RWPE2 (cell line): ENCODE results near the gene KCNJ11.

ENCODE experiments used
- ATAC-seq: fragments of 200-7000 bp; cut with Tn5 transposase; 3 replicates; pipeline ENCODE4 v1.9.1; 2021; ENCODE audit warnings: low read depth
- DNase-seq: peaks from one replicate; pipeline ENCODE4 v3.0.0-alpha.2; 2020; ENCODE audit warnings: low spot score
- H3K27ac ChIP-seq: fragments of 450-650 bp; 2 replicates; pipeline ENCODE4 v1.5.1; 2017; ENCODE audit warnings: mild to moderate bottlenecking; ENCODE audit not compliant: poor library complexity, severe bottlenecking
- H3K27me3 ChIP-seq: fragments of 250-450 bp; sonication (Bioruptor Pico); 2 replicates; pipeline ENCODE4 v1.5.1; 2021; ENCODE audit warnings: mild to moderate bottlenecking, moderate library complexity; ENCODE audit not compliant: insufficient read depth, poor library complexity, severe bottlenecking
- H3K36me3 ChIP-seq: fragments of 250-450 bp; sonication (Bioruptor Pico); 2 replicates; pipeline ENCODE4 v1.5.1; 2020; ENCODE audit warnings: low read depth, mild to moderate bottlenecking, moderate library complexity
- H3K4me1 ChIP-seq: fragments of 250-450 bp; sonication (Bioruptor Pico); 2 replicates; pipeline ENCODE4 v1.5.1; 2021; ENCODE audit warnings: mild to moderate bottlenecking, moderate library complexity; ENCODE audit not compliant: insufficient read depth, poor library complexity, severe bottlenecking
- H3K4me3 ChIP-seq: fragments of 250-450 bp; sonication (Bioruptor Pico); 2 replicates; pipeline ENCODE4 v1.5.1; 2021; ENCODE audit warnings: mild to moderate bottlenecking, moderate library complexity; ENCODE audit not compliant: severe bottlenecking
- H3K9me3 ChIP-seq: fragments of 250-450 bp; sonication (Bioruptor Pico); 2 replicates; pipeline ENCODE4 v1.5.1; 2021; ENCODE audit warnings: mild to moderate bottlenecking, moderate library complexity; ENCODE audit not compliant: severe bottlenecking
- CTCF ChIP-seq: fragments of 450-650 bp; IDR thresholded peaks from one replicate; pipeline ENCODE4 v1.5.1; 2017; ENCODE audit warnings: mild to moderate bottlenecking, moderate library complexity; ENCODE audit not compliant: poor library complexity, severe bottlenecking

The KCNJ11 gene

DNA sequence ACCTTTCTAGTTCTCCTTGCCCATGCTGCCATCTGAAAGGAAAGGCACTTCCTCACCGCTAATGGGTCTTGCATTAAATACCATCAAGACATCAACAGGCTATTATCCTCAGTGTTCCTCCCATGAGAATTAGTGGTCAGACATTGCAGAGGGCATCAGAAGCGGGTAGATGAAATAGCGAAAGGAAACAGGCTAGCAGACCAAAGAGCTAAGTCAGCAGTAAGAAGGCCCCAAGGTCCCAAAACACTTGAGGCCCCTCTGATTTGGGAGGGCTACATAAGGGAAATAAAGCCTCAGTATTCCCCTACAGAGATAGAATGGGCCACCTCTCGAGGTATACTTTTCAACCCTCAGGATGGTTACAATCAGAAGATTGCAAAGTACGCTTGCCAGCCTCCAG is 12.9 kb downstream of the KCNJ11 start:
- Histone ChIP-seq H3K4me3 (no peak overlapping the region), H3K27ac (no peak overlapping the region), H3K4me1 (no peaks in the 10 kb centered on the region), H3K36me3 (peaks cover 21% of the 10 kb centered on the region), H3K27me3 (no peaks in the 10 kb centered on the region), H3K9me3 (peaks cover 18% of the 10 kb centered on the region)
- DNase-seq (no peak), ATAC-seq (no peak)
- TF ChIP-seq CTCF: no peak

DNA sequence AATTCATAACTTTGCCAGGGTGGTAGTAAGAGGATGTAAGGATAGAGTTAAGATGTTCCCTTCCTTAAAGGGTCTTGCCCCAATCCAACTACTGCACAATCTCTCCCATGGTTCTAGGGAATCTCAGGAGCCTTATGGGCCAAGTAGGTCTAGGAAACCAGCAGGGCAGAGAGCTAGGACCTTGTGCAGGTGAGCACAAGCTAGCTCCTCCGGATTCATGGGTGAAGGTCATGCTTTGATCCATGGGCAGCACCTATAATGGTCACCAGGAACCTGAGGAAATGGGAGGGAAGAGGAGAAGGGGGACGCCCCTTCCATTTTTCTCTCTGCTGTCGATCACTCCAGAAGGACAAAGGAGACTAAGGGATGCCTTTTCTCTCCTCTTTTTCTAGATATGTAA is 16.8 kb downstream of the KCNJ11 start:
- DNase-seq (no peak), ATAC-seq (no peak)
- no peak for TF ChIP-seq CTCF
- no peak overlapping the region for H3K27ac ChIP-seq
- no peaks in the 10 kb centered on the region for H3K4me1 ChIP-seq
- H3K27me3 ChIP-seq: no peaks in the 10 kb centered on the region
- no peak overlapping the region for H3K4me3 ChIP-seq
- H3K36me3 ChIP-seq: peaks cover 43% of the 10 kb centered on the region
- H3K9me3 ChIP-seq: peaks cover 20% of the 10 kb centered on the region

DNA sequence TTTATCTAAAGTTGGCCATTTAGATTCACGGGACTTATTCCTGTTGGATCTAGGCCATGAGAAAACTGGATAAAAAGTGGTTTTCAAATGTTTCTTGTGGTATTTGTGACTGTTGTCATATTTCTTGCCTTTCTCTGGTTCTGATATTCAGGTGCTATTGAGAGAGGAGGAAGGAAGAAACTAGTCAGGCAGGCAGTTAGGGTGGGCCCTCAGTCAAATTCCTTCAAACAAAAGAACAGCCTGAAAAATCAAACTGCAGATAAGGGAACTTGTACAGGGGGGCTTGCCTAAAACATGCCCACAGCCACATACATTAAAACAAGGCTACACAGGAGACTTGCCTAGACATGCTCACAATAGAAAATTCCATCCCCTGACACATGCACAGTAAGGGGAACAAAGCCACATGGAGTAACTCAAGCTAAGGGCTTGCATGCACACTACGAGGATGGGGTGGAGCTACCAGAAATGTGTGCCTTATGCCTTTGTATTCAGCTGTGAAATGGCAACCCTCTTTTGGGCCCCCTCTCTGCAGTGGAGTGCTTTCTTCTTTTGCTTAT is 18.7 kb downstream of the KCNJ11 start:
- peaks cover 20% of the 10 kb centered on the region for H3K9me3 ChIP-seq
- no peak for DNase-seq
- TF ChIP-seq CTCF: no peak

DNA sequence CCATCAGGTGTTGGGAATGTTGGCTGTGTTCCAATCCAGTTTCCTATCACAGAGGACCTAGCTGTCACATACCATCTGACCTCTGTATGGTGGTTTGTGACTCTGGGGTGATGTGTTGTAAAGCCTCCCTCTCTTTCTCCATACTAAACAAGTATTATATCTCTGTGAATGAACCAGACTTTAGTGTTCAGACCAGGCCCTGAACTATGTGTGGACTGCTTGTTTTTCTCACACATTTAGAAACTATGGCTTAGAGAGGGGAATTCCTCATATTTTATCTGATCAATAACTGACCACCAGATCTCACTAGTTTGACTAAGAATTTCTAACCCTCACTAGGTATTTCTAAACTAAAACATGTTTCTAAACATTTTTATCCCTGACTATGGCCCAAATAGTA is 19.4 kb downstream of the KCNJ11 start:
- Histone ChIP-seq H3K4me1 (no peaks in the 10 kb centered on the region), H3K27ac (no peak overlapping the region), H3K9me3 (peaks cover 20% of the 10 kb centered on the region), H3K27me3 (no peaks in the 10 kb centered on the region), H3K4me3 (no peak overlapping the region), H3K36me3 (peaks cover 43% of the 10 kb centered on the region)
- DNase-seq: no peak
- ATAC-seq: no peak
- TF ChIP-seq CTCF: no peak

More for the DNA sequence above, 18.7 kb downstream of the KCNJ11 start:
- Histone ChIP-seq H3K36me3 (peaks cover 43% of the 10 kb centered on the region), H3K4me3 (no peak overlapping the region), H3K4me1 (no peaks in the 10 kb centered on the region), H3K27me3 (no peaks in the 10 kb centered on the region), H3K27ac (no peak overlapping the region)
- no peak for ATAC-seq

- H3K27ac ChIP-seq: no peak overlapping the region
- no peak overlapping the region for H3K4me3 ChIP-seq
- H3K36me3 ChIP-seq: peaks cover 43% of the 10 kb centered on the region
- no peak for ATAC-seq
- no peaks in the 10 kb centered on the region for H3K27me3 ChIP-seq
- DNase-seq: no peak
- peaks cover 17% of the 10 kb centered on the region for H3K9me3 ChIP-seq
- no peaks in the 10 kb centered on the region for H3K4me1 ChIP-seq
- TF ChIP-seq CTCF: no peak
Measured at GRCh38 chr11:17368551-17368950, 19.9 kb downstream of the KCNJ11 start.
